Prostate gland (tissue), 2 donors: ENCODE measurements around the gene ZDBF2.

ENCODE experiments used
- CTCF ChIP-seq, 4 experiments: fragments of 200-600 bp in 2 of 4; fragments of 450-650 bp in 2 of 4; sonication (generic) in 2 of 4; IDR thresholded peaks; 1 replicate in 3 of 4; 2 replicates in 1 of 4; pipeline ENCODE4 v1.5.1; 2016 to 2019; ENCODE audit warnings: antibody characterized with exemption in 4 of 4, mild to moderate bottlenecking in 2 of 4, moderate library complexity in 2 of 4
- POLR2A ChIP-seq: fragments of 450-650 bp; IDR thresholded peaks from one replicate; pipeline ENCODE4 v1.6.1; 2016; ENCODE audit warnings: antibody characterized with exemption, mild to moderate bottlenecking
- POLR2AphosphoS5 ChIP-seq: sonication (generic); formaldehyde crosslinking; IDR thresholded peaks from one replicate; pipeline ENCODE4 v1.6.1; 2017; ENCODE audit warnings: antibody characterized with exemption

GRCh38 chr2:206253125-206253776, 21.2 kb upstream of the ZDBF2 start:
- no peak for TF ChIP-seq CTCF (IDR thresholded peaks at IDR 0.05)
- no peak for TF ChIP-seq POLR2A
- TF ChIP-seq POLR2AphosphoS5 = no peak
